K562 (cell line): ENCODE data around the gene GNAI3. TPM values are rescaled to one million over a fixed set of nuclear protein-coding genes. Genes with fewer than 3 reads are reported as not detected.

Experiments
- CEBPG ChIP-seq, 3 experiments: fragments of 200-800 bp in 1 of 3; sonication (Bioruptor generic) in 1 of 3; sonication (generic) in 1 of 3; formaldehyde crosslinking in 1 of 3; IDR thresholded peaks in 2 of 3; conservative IDR thresholded peaks in 1 of 3; 2 replicates each; pipeline versions ENCODE4 v1.6.1 to v1.8.0; 2016 to 2022; ENCODE audit warnings: missing compliant biosample characterization in 2 of 3, missing genetic modification characterization in 2 of 3, mild to moderate bottlenecking in 1 of 3, missing genetic modification reagents in 1 of 3
- DLX4 ChIP-seq: fragments of 250-450 bp; sonication (Bioruptor Pico); IDR thresholded peaks from 2 replicates; pipeline ENCODE4 v1.6.1; 2021; ENCODE audit warnings: mild to moderate bottlenecking
- NFIC ChIP-seq: fragments of 450-650 bp; IDR thresholded peaks from 2 replicates; pipeline ENCODE4 v1.6.1; 2017; ENCODE audit warnings: mild to moderate bottlenecking, inconsistent platforms
- RAD21 ChIP-seq, 2 experiments: fragments of 250-450 bp in 1 of 2; fragments of 450-650 bp in 1 of 2; sonication (Bioruptor Pico) in 1 of 2; formaldehyde crosslinking in 1 of 2; IDR thresholded peaks in 1 of 2; conservative IDR thresholded peaks in 1 of 2; 2 replicates each; pipeline versions ENCODE4 v1.4.0 to v1.8.0; 2020 to 2022; ENCODE audit warnings: mild to moderate bottlenecking in 2 of 2, moderate library complexity in 1 of 2
- ZNF75A ChIP-seq: fragments of 450-650 bp; formaldehyde crosslinking; IDR thresholded peaks from 2 replicates; pipeline ENCODE4 v1.4.0; 2020; ENCODE audit warnings: mild to moderate bottlenecking
- polyA plus RNA-seq, 8 experiments: library from polyadenylated mRNA; depleted of rRNA in 4 of 8; stranded (reverse) in 5 of 8; unstranded in 3 of 8; fragments of >200 nt; fragmentation: Nextera tagmentation in 2 of 8; fragmentation: Illumina TruSeq in 1 of 8; extraction: Ambion mirVana in 2 of 8; extraction: Trizol in 1 of 8; gene quantifications; 2 replicates each; pipeline versions ENCODE4 v1.2.1 to v1.2.3, GENCODE V29; 2011 to 2014; ENCODE audit warnings: inconsistent platforms in 1 of 8, missing spikeins in 1 of 8
- total RNA-seq, 7 experiments: library from RNA; depleted of rRNA in 6 of 7; stranded (reverse); fragments of >200 nt in 6 of 7; fragmentation: Illumina TruSeq in 2 of 7; extraction: Trizol in 2 of 7; gene quantifications; 2 replicates each; pipeline versions ENCODE4 v1.2.1 to v1.2.3, GENCODE V29; 2011 to 2021; ENCODE audit warnings: low replicate concordance in 1 of 7
- TF ChIP-seq, protein P1 (sequence below), 2 experiments: fragments of 450-650 bp; IDR thresholded peaks; 2 replicates each; pipeline ENCODE4 v1.6.1; 2018; ENCODE audit warnings: mild to moderate bottlenecking in 2 of 2, low read depth in 1 of 2; ENCODE audit not compliant: partially characterized antibody in 2 of 2

The GNAI3 gene
- total and polyA plus RNA-seq, 9 of the 15 experiments (the other 6 are each of a cell fraction or from before 2014, with no cell fraction given) = 6.3 to 13.2 (median 8.9) TPM

DNA sequence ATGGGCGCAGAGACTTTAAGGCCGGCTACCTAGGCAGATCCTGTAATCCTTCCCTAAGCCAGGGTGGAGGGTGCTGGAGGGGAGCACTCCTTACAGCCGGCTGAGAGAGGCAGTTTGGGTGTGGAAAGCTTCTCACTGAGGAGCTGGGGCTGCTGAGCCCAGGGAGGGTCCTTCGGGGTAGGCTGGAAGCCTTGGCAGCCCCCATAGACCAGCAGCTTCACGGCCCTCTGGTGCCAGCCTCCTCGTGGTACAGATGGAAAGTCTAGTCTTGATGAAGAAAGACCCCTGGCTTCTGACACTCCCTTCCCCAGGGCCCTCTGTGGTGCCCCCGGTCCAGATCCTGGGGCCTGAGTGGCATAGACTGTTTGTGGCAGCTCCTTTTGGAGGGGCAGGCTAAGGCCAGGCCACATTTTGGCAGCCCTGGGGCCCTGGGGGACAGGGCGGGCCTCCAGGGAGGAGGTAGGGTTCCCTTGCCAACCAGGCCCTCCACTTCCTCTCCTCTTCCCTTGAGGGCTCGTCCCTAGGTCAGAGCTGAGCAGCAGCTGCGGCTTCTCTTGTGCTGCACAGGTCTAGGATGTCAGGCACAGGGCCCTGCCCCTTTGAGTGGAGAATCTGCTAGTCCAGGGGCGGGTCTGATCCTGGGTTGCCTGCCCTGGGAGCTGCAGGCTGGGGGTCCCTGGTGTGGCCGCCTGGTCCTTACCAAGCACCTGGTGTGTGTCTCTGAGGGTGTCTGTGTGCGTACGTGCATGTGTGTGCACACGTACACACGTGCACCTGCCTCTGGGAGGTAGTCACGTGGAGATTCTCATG, 76.0 kb downstream of the GNAI3 start (continued):
- TF ChIP-seq, protein P1, sequence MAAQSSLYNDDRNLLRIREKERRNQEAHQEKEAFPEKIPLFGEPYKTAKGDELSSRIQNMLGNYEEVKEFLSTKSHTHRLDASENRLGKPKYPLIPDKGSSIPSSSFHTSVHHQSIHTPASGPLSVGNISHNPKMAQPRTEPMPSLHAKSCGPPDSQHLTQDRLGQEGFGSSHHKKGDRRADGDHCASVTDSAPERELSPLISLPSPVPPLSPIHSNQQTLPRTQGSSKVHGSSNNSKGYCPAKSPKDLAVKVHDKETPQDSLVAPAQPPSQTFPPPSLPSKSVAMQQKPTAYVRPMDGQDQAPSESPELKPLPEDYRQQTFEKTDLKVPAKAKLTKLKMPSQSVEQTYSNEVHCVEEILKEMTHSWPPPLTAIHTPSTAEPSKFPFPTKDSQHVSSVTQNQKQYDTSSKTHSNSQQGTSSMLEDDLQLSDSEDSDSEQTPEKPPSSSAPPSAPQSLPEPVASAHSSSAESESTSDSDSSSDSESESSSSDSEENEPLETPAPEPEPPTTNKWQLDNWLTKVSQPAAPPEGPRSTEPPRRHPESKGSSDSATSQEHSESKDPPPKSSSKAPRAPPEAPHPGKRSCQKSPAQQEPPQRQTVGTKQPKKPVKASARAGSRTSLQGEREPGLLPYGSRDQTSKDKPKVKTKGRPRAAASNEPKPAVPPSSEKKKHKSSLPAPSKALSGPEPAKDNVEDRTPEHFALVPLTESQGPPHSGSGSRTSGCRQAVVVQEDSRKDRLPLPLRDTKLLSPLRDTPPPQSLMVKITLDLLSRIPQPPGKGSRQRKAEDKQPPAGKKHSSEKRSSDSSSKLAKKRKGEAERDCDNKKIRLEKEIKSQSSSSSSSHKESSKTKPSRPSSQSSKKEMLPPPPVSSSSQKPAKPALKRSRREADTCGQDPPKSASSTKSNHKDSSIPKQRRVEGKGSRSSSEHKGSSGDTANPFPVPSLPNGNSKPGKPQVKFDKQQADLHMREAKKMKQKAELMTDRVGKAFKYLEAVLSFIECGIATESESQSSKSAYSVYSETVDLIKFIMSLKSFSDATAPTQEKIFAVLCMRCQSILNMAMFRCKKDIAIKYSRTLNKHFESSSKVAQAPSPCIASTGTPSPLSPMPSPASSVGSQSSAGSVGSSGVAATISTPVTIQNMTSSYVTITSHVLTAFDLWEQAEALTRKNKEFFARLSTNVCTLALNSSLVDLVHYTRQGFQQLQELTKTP (IDR thresholded peaks at IDR 0.05; ENCODE audit: low read depth in 1 of 2, partially characterized antibody in 2 of 2) = no peak
- TF ChIP-seq CEBPG (CRISPR knock-in tag; IDR thresholded peaks at IDR 0.05) (no peak), CEBPG (tag; conservative IDR thresholded peaks at IDR 0.05 in 1 of 2, IDR thresholded peaks at IDR 0.05 in 1 of 2) (no peak), RAD21 (CRISPR knock-in tag; conservative IDR thresholded peaks at IDR 0.05 in 1 of 2, IDR thresholded peaks at IDR 0.05 in 1 of 2) (no peak), ZNF75A (CRISPR knock-in tag) (no peak), DLX4 (CRISPR knock-in tag) (no peak), NFIC (no peak)
